Loucy (cell line): Measurements from ENCODE around the gene MED10.

ENCODE experiments used
- CTCF ChIP-seq: fragments of 200-600 bp; sonication (generic); conservative IDR thresholded peaks from 2 replicates; pipeline ENCODE4 v1.5.1; 2014; ENCODE audit warnings: mild to moderate bottlenecking, antibody characterized with exemption, low read length
- EZH2phosphoT487 ChIP-seq: fragments of 200-600 bp; IDR thresholded peaks from 2 replicates; pipeline ENCODE4 v1.6.1; 2018; ENCODE audit warnings: antibody characterized with exemption, mild to moderate bottlenecking, moderate library complexity, borderline replicate concordance

- TF ChIP-seq CTCF (no peak), EZH2phosphoT487 (no peak)
Observed at GRCh38 chr5:6383376-6383775, 5.0 kb upstream of the MED10 start.
